GM19467 (cell line): ENCODE measurements around the gene THSD7A.

Source experiments
- ATAC-seq: cut with Tn5 transposase; IDR thresholded peaks from one replicate; pipeline ENCODE4 v1.9.1; 2021; ENCODE audit warnings: mild to moderate bottlenecking, moderate library complexity; ENCODE audit not compliant: unreplicated experiment

THSD7A gene

GRCh38 chr7:11831736-11832495, at the start of gene THSD7A:
Gene THSD7A, minus strand, starts transcription at chr7:11832198. Its CDS starts 252 bp downstream, at chr7:11831946.
- peak; percentile 50 for ATAC-seq

GRCh38 chr7:11881680-11882079, 49.7 kb upstream of the THSD7A start:
- no peak for ATAC-seq

- no peak for ATAC-seq
Measured at GRCh38 chr7:11875635-11876034, 43.6 kb upstream of the THSD7A start.

GRCh38 chr7:11865671-11866070, 33.7 kb upstream of the THSD7A start:
- ATAC-seq = no peak

- ATAC-seq = no peak
Measured at GRCh38 chr7:11858622-11859302, 26.8 kb upstream of the THSD7A start.

GRCh38 chr7:11858026-11858425, 26.0 kb upstream of the THSD7A start:
- ATAC-seq = no peak

- ATAC-seq = no peak
Measured at GRCh38 chr7:11848251-11848650, 16.3 kb upstream of the THSD7A start.

GRCh38 chr7:11847336-11847735, 15.3 kb upstream of the THSD7A start:
- no peak for ATAC-seq

GRCh38 chr7:11846361-11846955, 14.5 kb upstream of the THSD7A start:
- no peak for ATAC-seq

GRCh38 chr7:11843113-11843765, 11.2 kb upstream of the THSD7A start:
- peak; percentile 48 for ATAC-seq

GRCh38 chr7:11841657-11842056, 9.7 kb upstream of the THSD7A start:
- ATAC-seq = no peak

GRCh38 chr7:11835260-11835659, 3.3 kb upstream of the THSD7A start:
- no peak for ATAC-seq

- no peak for ATAC-seq
Measured at GRCh38 chr7:11833431-11833830, 1.4 kb upstream of the THSD7A start.

- ATAC-seq = peak; percentile 15
Measured at GRCh38 chr7:11831156-11831735, 752 bp downstream of the THSD7A start.

GRCh38 chr7:11830582-11831155, 1.3 kb downstream of the THSD7A start:
- ATAC-seq = no peak

GRCh38 chr7:11829954-11830353, 2.0 kb downstream of the THSD7A start:
- no peak for ATAC-seq

GRCh38 chr7:11819947-11820346, 12.1 kb downstream of the THSD7A start:
- no peak for ATAC-seq

GRCh38 chr7:11819271-11819670, 12.7 kb downstream of the THSD7A start:
- no peak for ATAC-seq

GRCh38 chr7:11818281-11818680, 13.7 kb downstream of the THSD7A start:
- ATAC-seq = no peak

- no peak for ATAC-seq
Measured at GRCh38 chr7:11817111-11817740, 14.8 kb downstream of the THSD7A start.
